HG03342 (cell line): Measurements from ENCODE around the gene SLC30A2.

Experiments
- ATAC-seq: cut with Tn5 transposase; IDR thresholded peaks from one replicate; pipeline ENCODE4 v1.9.1; 2021; ENCODE audit warnings: mild to moderate bottlenecking, moderate library complexity; ENCODE audit not compliant: unreplicated experiment

The SLC30A2 gene

GRCh38 chr1:25999041-25999800 lies 46.7 kb downstream of the SLC30A2 start:
- ATAC-seq = no peak

- ATAC-seq = peak; percentile 95
These were observed 47.8 kb downstream of the SLC30A2 start, which contains the start of gene PAFAH2 for GRCh38 chr1:25997828-25998761. PAFAH2 (minus strand) TSS chr1:25998063; CDS start chr1:25990816, 7,247 bp downstream.

GRCh38 chr1:25996966-25997827 lies 48.7 kb downstream of the SLC30A2 start:
- ATAC-seq = peak; percentile 19

- no peak for ATAC-seq
These were observed 51.3 kb downstream of the SLC30A2 start for GRCh38 chr1:25994402-25995150.

- no peak for ATAC-seq
These were observed 52.5 kb downstream of the SLC30A2 start for GRCh38 chr1:25993197-25993951.

- no peak for ATAC-seq
These were observed 53.2 kb downstream of the SLC30A2 start for GRCh38 chr1:25992689-25993171.

- no peak for ATAC-seq
These were observed 53.8 kb downstream of the SLC30A2 start for GRCh38 chr1:25991937-25992688.

GRCh38 chr1:25990702-25991395 lies 55.1 kb downstream of the SLC30A2 start:
- no peak for ATAC-seq

- ATAC-seq = no peak
These were observed 55.7 kb downstream of the SLC30A2 start for GRCh38 chr1:25990251-25990650.

- ATAC-seq = no peak
These were observed 56.3 kb downstream of the SLC30A2 start for GRCh38 chr1:25989440-25990234.

GRCh38 chr1:25987951-25988350 lies 58.0 kb downstream of the SLC30A2 start:
- no peak for ATAC-seq
